HG02884 (cell line): ENCODE measurements around the gene NEK4.
"Not testable (repeated sequence)": the region's sequence is repeated elsewhere in the genome, so short reads cannot be mapped to it uniquely, and the experiment has no call there.

Experiments used
- ATAC-seq: cut with Tn5 transposase; IDR thresholded peaks from one replicate; pipeline ENCODE4 v1.9.1; 2021; ENCODE audit warnings: mild to moderate bottlenecking, moderate library complexity; ENCODE audit not compliant: unreplicated experiment

The NEK4 gene

GRCh38 chr3:52743152-52743551 is 27.6 kb downstream of the NEK4 start:
- no peak for ATAC-seq

- no peak for ATAC-seq
Observed at GRCh38 chr3:52742418-52743041, 28.2 kb downstream of the NEK4 start.

- ATAC-seq: no peak
Observed at GRCh38 chr3:52739730-52740129, 31.0 kb downstream of the NEK4 start.

- no peak for ATAC-seq
Observed at GRCh38 chr3:52733256-52733891, 37.4 kb downstream of the NEK4 start.

GRCh38 chr3:52731590-52731989 is 39.1 kb downstream of the NEK4 start:
- no peak for ATAC-seq

GRCh38 chr3:52730681-52731080 is 40.1 kb downstream of the NEK4 start:
- no peak for ATAC-seq

GRCh38 chr3:52728753-52729152 is 42.0 kb downstream of the NEK4 start:
- ATAC-seq: not testable (repeated sequence)

GRCh38 chr3:52724511-52724910 is 46.2 kb downstream of the NEK4 start:
- no peak for ATAC-seq

GRCh38 chr3:52723935-52724334 is 46.8 kb downstream of the NEK4 start:
- ATAC-seq: no peak

- no peak for ATAC-seq
Observed at GRCh38 chr3:52722491-52722890, 48.2 kb downstream of the NEK4 start.

- no peak for ATAC-seq
Observed at GRCh38 chr3:52721730-52722008, 49.1 kb downstream of the NEK4 start.

GRCh38 chr3:52721002-52721729 is 49.6 kb downstream of the NEK4 start:
- peak; percentile 66 for ATAC-seq

GRCh38 chr3:52719618-52720017 is 51.1 kb downstream of the NEK4 start:
- ATAC-seq: no peak

- no peak for ATAC-seq
Observed at GRCh38 chr3:52715714-52716305, 54.9 kb downstream of the NEK4 start.

GRCh38 chr3:52714335-52715302 is 56.1 kb downstream of the NEK4 start:
- no peak for ATAC-seq

GRCh38 chr3:52712291-52713212 is 58.2 kb downstream of the NEK4 start:
- no peak for ATAC-seq

GRCh38 chr3:52710512-52710911 is 60.2 kb downstream of the NEK4 start:
- ATAC-seq: no peak

- no peak for ATAC-seq
Observed at GRCh38 chr3:52707585-52707984, 63.2 kb downstream of the NEK4 start.
